ENCODE results near the gene FRYL. TPM values are rescaled to one million over a fixed set of nuclear protein-coding genes. Genes with fewer than 3 reads are reported as not detected.
A peak's percentile ranks its signal among the peaks of the same experiment; 100 is the strongest.
"Not testable (repeated sequence)": the region's sequence is repeated elsewhere in the genome, so short reads cannot be mapped to it uniquely, and the experiment has no call there.

The FRYL gene
- polyA plus RNA-seq (2012; ENCODE audit: insufficient read depth, insufficient read length): 41.2 TPM

DNA sequence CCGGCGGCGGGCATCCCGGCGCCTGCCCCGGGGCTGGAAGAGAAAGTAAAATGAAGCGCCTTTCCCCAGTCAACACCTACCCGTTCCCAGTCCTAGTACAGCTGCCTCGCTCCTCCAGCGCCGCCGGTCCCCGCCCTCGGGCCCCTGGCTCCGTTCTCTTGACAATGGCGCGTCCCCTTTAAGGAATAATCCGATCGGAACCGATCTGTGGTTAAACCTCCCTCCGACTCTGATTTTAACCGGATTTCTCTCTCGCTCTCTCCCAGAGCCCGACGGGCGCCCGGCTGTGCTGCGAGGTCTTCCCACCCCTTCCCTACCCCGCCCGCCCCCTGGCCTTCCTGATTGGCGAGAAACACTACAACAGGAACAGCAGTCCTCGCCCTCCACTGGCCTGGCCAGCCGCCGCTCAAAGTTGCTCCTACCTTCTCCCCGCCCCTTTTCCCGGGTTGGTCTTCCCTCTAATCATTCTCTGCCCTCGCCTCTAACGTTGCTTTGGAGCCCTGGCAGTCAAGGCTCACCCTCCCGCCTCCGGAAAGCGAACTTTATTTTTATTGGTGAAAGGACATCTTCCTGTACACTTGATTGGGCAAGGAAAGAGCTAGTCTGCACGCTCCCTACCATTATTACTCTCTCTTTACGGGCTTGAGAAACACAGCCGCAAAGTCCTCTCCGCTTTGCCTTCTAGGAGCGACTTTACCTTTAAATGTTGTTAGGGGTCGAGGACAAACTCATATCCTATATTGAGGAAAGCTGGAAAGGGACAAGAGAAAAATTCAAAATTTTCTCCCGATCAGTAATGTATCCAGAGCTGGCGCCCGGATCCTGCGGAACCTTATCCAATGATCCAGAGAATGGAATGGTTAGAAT lies at the start of gene FRYL:
FRYL (minus strand) TSS at position 282 of the 867 bp plus-strand sequence. CDS start 145,869 bp downstream, outside the sequence.
- H3K4me3 ChIP-seq (ENCODE audit: low read length): peak within 1 kb of the TSS; percentile 87
- peak; percentile 99 for DNase-seq (ENCODE audit: low read depth, low spot score)

GRCh38 chr4:48827622-48828021 lies 47.5 kb upstream of the FRYL start:
- DNase-seq (ENCODE audit: low read depth, low spot score): no peak
- H3K4me3 ChIP-seq (ENCODE audit: low read length): no peak overlapping the region

DNA sequence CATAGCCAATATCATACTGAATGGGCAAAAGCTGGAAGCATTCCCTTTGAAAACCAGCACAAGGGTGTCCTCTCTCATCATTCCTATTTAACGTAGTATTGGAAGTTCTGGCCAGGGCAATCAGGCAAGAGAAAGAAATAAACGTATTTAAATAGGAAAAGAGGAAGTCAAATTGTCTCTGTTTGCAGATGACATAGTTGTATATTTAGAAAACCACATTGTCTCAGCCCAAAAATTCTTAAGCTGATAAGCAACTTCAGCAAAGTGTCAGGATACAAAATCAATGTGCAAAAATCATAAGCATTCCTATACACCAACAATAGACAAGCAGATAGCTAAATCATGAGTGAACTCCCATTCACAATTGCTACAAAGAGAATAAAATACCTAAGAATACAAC lies 41.4 kb upstream of the FRYL start:
- not testable (repeated sequence) for H3K4me3 ChIP-seq (ENCODE audit: low read length); DNase-seq (ENCODE audit: low read depth, low spot score)

- no peak overlapping the region for H3K4me3 ChIP-seq (ENCODE audit: low read length)
- no peak for DNase-seq (ENCODE audit: low read depth, low spot score)
Measured at GRCh38 chr4:48816971-48817370, 36.9 kb upstream of the FRYL start.

DNA sequence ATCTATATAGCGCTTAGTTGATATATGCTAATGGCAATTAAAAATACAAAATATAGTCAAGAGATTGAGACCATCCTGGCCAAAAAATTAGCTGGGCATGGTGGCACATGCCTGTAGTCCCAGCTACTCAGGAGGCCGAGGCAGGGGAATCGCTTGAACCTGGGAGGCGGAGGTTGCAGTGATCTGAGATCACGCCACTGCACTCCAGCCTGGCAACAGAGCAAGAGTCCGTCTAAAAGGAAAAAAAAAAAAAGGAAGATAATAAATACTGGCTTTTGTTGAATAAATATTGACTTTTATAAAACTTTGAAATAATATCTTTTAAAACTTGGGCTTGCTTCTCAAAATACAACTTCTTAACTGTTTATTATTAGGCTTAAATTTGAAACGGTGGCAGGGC lies 36.2 kb upstream of the FRYL start:
- not testable (repeated sequence) for H3K4me3 ChIP-seq (ENCODE audit: low read length); DNase-seq (ENCODE audit: low read depth, low spot score)

DNA sequence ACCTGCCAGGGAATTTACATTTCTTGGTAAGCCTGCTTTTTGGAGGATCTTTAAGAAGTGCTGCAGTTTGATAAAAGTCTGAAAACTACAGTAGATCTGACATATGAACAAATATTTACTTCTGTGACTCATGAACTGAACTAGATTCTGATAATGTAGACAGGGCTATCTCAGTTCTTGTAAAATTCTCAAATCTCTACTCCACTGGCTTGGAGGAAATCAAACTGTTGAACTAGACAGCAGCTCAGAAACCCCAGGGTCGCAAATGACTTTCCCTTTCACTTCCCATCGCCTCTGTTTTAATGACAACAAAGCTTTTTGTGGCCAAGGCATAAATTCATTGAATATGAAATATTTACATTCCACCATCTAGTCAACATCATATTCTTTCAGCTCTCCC lies 35.4 kb upstream of the FRYL start:
- DNase-seq (ENCODE audit: low read depth, low spot score): no peak
- no peak overlapping the region for H3K4me3 ChIP-seq (ENCODE audit: low read length)

GRCh38 chr4:48813964-48814363 lies 33.9 kb upstream of the FRYL start:
- peak; percentile 46 for DNase-seq (ENCODE audit: low read depth, low spot score)
- no peak overlapping the region for H3K4me3 ChIP-seq (ENCODE audit: low read length)

GRCh38 chr4:48812866-48813265 lies 32.8 kb upstream of the FRYL start:
- H3K4me3 ChIP-seq (ENCODE audit: low read length): no peak overlapping the region
- DNase-seq (ENCODE audit: low read depth, low spot score): no peak

- H3K4me3 ChIP-seq (ENCODE audit: low read length): no peak overlapping the region
Measured at GRCh38 chr4:48804584-48805301, 24.7 kb upstream of the FRYL start.

DNA sequence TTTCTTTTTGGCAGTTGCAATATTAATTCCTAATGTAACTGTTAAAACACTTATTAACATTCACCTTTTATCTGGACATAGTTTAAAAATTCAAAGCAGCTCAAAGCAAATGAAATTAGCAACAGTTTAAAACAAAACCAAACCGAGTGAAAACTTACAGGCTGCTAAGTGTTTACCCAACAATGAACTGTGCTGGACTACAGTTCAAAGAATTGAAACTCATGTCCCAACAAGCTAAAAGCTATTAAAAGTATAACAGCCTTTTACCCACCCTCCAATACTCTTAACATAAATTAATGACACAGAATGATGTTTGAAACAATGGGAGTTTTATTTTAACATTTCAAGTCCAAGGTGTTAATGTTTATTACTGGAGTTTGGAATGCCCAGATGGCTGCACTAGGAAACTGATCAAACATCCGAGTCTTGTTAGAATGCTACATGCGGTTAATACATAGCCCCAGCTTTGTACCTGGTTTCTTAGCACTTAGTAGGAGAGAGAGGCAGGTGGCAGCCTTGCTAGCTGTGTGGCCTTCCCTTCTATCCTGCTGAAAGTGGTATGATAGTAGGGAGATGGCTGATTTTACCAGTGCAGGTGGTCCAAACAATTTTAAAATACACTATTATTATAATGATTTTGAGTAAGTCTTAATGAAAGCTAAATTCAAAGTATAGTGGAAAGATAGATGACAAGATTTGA lies 21.1 kb upstream of the FRYL start:
- DNase-seq (ENCODE audit: low read depth, low spot score): no peak
- H3K4me3 ChIP-seq (ENCODE audit: low read length): no peak overlapping the region

More at GRCh38 chr4:48804584-48805301, 24.7 kb upstream of the FRYL start:
- no peak for DNase-seq (ENCODE audit: low read depth, low spot score)

- H3K4me3 ChIP-seq (ENCODE audit: low read length); DNase-seq (ENCODE audit: low read depth, low spot score): not testable (repeated sequence)
Measured at GRCh38 chr4:48800155-48800554, 20.1 kb upstream of the FRYL start.

DNA sequence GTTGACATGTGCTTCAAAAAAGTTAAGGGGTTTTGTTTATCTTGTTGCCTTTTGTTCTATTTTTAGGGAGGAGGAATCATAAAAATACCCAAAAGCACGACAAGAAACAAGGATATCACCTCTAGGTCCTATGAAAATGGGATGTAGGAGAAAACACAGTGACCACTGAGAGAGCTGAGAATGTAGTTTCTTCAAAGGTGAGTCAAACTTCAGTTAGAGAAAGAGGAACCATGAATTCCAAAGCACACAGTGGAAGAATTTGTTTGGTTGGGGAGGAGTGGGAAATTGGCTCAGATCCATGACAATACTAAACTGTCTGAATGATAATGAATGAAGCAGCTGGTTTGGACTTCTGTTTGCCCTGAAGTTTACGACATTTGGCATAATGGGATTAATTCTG lies 19.1 kb upstream of the FRYL start:
- DNase-seq (ENCODE audit: low read depth, low spot score): no peak
- no peak overlapping the region for H3K4me3 ChIP-seq (ENCODE audit: low read length)

GRCh38 chr4:48798117-48798516 lies 18.0 kb upstream of the FRYL start:
- H3K4me3 ChIP-seq (ENCODE audit: low read length): no peak overlapping the region
- no peak for DNase-seq (ENCODE audit: low read depth, low spot score)

- no peak for DNase-seq (ENCODE audit: low read depth, low spot score)
- no peak overlapping the region for H3K4me3 ChIP-seq (ENCODE audit: low read length)
Measured at GRCh38 chr4:48796927-48797679, 17.0 kb upstream of the FRYL start.

DNA sequence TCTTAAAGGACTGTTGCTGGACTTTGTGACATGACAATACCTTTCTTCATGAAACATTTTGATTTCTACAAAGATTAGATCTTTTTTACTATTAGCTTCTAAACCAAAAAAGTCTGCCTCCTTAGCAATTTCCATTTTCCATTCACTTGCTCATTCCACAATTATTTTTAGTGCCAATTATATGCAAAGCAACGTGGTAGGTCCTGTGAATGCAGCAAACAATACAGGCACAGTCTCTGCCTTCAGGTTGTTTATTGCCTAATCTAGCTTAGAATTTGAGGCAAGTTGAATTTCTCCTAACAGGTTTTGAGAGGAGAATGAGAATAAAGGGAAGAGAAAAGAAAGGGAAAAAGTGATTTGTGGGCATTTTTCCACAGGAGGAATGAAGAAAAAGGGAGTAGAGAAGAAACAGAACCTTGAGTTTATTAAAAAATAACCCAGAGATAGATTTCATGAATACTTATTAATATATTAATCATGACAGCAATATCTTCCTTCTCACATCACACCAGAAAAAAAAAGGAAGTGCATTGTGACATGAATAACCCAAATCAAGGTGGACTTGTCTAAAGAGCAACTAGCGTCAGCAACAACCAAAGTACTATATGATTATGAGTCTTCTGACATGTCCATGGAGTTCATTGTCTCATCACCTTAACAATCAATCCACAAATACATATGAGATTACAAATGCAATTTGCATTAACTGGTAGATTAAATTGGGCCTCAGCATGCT lies 16.3 kb upstream of the FRYL start:
- no peak overlapping the region for H3K4me3 ChIP-seq (ENCODE audit: low read length)
- DNase-seq (ENCODE audit: low read depth, low spot score): no peak

DNA sequence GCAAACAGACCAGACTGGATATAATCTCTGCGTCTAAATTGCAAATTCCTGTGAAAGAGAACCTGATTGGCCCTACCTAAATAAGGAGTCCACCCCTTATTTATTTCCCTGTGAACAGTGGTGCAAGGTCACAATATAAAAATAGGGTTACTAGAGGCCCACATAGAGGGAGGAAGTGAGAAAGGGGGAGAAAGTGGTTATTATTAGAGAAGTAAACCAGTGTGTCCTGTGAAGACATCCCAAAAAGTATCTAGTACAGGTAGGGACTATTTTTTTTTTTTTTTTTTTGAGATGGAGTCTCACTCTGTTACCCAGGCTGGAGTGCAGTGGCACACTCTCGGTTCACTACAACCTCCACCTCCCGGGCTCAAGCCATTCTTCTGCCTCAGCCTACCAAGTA lies 15.0 kb upstream of the FRYL start:
- no peak overlapping the region for H3K4me3 ChIP-seq (ENCODE audit: low read length)
- DNase-seq (ENCODE audit: low read depth, low spot score): no peak

- no peak for DNase-seq (ENCODE audit: low read depth, low spot score)
Measured at GRCh38 chr4:48792348-48793006, 12.4 kb upstream of the FRYL start.

DNA sequence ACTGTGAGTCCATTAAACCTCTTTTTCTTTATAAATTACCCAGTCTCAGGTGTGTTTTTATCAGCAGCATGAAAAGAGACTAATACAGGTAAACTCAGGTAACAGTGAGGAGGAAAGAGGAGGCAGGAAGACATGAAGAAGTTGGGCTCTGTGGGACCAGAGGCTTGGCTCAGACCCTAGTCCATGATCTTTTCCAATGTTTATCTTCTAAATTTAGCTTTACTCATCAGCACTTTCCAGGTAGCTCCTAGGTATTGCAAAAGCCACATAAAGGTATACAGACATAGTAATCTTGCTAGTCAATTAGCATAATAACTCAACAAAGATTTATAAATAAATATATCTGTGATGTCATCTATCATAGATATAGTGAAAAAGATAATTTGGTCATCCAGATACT lies 11.2 kb upstream of the FRYL start:
- no peak overlapping the region for H3K4me3 ChIP-seq (ENCODE audit: low read length)
- no peak for DNase-seq (ENCODE audit: low read depth, low spot score)

More at GRCh38 chr4:48792348-48793006, 12.4 kb upstream of the FRYL start:
- H3K4me3 ChIP-seq (ENCODE audit: low read length): no peak overlapping the region
